Measurements from ENCODE around the gene LATS1.

DNA sequence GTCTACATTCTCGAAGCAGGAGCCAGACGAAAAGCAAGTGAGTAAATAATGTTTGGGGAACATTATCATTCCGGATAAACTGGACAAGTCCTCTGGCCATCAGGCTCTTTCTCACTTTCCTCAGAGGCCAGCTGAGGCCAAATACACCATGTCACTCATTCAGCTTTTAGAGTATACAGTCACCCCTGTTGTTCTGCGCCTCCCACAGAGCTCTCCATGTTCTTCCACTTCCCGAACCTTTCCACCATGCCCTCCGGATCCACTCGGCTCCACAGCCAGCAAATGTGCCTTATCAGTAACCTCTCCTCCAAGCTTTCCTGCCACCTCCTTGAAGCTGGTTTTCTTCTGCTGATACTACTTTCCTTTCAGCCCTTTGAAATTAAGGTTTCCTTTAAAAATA is 31.7 kb downstream of the LATS1 start:
- TF ChIP-seq, protein P1, sequence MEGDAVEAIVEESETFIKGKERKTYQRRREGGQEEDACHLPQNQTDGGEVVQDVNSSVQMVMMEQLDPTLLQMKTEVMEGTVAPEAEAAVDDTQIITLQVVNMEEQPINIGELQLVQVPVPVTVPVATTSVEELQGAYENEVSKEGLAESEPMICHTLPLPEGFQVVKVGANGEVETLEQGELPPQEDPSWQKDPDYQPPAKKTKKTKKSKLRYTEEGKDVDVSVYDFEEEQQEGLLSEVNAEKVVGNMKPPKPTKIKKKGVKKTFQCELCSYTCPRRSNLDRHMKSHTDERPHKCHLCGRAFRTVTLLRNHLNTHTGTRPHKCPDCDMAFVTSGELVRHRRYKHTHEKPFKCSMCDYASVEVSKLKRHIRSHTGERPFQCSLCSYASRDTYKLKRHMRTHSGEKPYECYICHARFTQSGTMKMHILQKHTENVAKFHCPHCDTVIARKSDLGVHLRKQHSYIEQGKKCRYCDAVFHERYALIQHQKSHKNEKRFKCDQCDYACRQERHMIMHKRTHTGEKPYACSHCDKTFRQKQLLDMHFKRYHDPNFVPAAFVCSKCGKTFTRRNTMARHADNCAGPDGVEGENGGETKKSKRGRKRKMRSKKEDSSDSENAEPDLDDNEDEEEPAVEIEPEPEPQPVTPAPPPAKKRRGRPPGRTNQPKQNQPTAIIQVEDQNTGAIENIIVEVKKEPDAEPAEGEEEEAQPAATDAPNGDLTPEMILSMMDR (IDR thresholded peaks at IDR 0.05) = no peak
- no peak for TF ChIP-seq POLR2A (IDR thresholded peaks at IDR 0.05)
